ENCODE data around the gene PIANP.

The PIANP gene

DNA sequence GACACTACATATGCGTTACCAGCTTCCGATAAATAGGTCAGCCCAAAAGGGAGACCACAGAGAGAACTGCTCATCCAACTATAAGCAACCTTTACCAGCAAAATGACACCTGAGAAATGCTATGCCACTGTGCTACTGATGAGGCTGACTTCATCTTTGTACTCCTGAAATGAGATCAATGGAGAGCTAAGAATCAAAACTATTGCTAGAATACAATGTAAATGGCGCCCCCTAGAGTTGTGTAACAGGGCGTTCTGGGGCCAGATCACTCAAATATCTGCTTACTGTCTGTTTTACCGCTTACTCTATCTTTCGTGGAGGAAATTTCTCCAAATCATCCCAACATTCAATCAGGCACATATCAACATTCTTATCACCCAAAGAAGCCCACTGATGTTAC lies 16.0 kb downstream of the PIANP start:
- DNase-seq (ENCODE audit: extremely low read depth in 1 of 2, low read depth in 1 of 2) = peak in 1 of 2 donors; percentile 44

- DNase-seq (ENCODE audit: extremely low read depth in 1 of 2, low read depth in 1 of 2) = no peak
These were observed 23.7 kb downstream of the PIANP start for GRCh38 chr12:6676962-6677361.

- no peak for DNase-seq (ENCODE audit: extremely low read depth in 1 of 2, low read depth in 1 of 2)
These were observed 28.5 kb downstream of the PIANP start for GRCh38 chr12:6672143-6672542.

DNA sequence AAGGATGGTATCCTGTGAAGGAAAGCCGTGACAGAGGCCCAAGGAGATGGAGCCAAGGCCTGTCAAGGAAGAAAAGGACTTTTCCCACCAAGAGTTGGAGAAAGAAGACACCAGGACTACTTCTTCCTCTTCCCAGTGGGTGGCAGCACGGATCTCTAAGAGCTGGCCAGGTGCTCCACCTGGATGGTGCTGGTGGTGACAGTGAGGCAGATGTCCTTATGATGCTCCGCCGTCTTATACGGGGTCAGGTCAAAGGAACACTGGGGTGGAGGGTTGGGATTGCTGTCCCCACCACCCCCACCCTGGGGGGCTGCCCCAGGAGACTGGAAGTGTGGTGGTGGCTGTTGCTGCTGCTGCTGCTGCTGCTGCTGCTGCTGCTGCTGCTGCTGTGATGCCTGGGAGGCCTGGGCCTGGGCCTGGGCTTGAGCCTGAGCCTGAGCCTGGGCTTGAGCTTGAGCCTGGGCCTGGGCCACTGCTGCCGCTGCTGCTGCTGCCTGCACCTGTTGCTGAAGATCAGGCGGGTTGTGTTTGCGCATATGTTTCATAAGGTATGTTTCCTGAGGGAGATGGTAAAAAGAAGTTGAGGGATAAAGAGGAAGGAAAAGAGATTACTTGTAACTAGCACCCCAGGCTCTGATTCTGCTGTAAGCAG lies 32.9 kb downstream of the PIANP start:
- no peak for DNase-seq (ENCODE audit: extremely low read depth in 1 of 2, low read depth in 1 of 2)

GRCh38 chr12:6666211-6666610 lies 34.4 kb downstream of the PIANP start:
- no peak for DNase-seq (ENCODE audit: extremely low read depth in 1 of 2, low read depth in 1 of 2)

GRCh38 chr12:6664902-6665301 lies 35.7 kb downstream of the PIANP start:
- no peak for DNase-seq (ENCODE audit: extremely low read depth in 1 of 2, low read depth in 1 of 2)

DNA sequence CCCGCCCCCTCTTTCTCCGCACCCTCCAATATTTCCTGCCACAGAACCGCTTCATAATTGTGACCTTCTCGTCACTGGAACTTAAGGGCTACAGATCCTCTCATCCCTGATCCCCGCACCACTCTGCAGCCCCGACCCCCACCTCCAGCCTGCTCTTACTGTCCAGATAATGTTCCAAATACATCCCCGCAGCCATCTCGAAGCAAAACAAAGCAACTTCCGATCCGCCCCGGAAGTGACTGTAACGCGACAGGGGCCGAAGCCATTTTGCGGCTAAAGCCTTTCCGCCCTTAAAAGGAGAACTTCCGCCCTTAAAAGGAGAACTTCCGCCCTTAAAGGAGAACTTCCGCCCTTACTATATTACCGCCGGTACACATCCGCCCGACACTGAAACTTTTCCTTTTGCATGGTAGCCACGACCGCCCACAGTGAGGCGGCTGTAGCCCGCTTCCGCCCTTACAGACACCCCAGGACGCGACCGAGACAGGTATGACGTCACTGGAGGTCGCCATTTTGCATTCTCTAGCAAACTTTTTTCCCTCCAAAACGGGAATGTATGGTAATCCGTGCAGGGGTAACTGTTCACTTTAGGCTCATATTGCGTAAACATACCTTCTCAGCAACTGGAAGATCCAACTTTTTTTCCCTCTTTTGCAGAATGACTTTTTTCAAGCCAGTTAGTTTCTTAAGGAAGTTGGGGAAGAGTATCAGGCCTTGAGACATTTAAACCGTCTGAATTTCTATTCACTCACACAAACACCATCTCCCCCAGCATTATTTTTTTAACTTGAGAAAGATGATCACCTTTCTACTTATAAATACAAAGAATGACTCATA lies 37.5 kb downstream of the PIANP start, which contains the start of gene ING4:
Gene ING4, minus strand, starts transcription at position 214 of the 837 bp plus-strand sequence. Its CDS starts 18 bp downstream, at position 196.
- DNase-seq (ENCODE audit: extremely low read depth in 1 of 2, low read depth in 1 of 2) = peak; percentile 89 to 96

DNA sequence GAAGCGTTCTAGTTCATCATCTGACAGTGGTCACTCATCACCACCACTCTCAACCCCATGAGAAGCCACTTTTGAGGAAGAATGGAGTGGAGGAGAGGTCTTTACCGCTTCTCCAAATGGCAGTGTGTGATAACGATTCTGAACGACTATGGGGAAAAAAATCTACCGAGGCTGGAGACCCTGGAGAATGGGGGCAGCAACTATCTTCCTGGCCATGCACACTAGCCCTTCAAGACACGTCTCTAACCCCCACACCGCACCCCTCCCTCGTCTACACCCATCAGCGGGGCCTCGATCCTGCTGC lies 38.1 kb downstream of the PIANP start:
- peak in 1 of 2 donors; percentile 21 for DNase-seq (ENCODE audit: extremely low read depth in 1 of 2, low read depth in 1 of 2)

DNA sequence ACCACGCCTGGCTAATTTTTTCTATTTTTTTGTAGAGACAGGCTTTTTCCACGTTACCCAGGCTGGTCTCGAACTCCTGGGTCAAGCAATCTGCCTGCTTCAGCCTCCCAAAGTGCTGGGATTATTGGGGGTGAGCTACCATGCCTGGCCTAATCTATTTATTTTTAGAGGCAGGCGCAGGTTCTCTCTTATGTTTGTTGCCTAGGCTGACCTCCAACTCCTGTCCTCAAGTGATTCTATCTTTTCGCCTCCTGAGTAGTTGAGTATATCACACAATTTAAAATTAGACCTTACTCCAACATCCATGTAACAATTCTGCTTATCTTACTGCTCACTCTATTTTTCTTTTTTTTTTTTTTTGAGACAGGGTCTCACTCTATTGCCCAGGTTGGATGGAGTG lies 46.6 kb downstream of the PIANP start:
- DNase-seq (ENCODE audit: extremely low read depth in 1 of 2, low read depth in 1 of 2) = no peak

DNA sequence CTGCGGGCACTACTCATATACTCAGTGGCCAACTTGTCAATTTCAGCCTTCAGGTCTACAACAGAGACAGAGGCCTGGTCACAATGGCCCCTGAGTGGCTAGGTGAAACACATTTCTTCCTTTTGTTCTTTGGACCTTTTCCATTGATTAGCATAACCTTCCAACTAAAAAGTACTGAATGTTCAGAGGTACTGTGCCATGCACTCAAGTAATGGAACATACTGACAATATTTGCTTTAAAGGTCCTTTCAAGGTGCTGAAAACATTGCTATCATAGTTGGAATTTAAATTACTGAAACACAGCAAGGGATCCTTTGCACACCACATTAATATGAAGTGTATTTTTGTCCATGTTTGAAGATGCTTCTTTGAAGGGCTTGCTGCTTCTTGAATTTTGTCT lies 47.3 kb downstream of the PIANP start:
- no peak for DNase-seq (ENCODE audit: extremely low read depth in 1 of 2, low read depth in 1 of 2)

GRCh38 chr12:6652391-6652790 lies 48.2 kb downstream of the PIANP start:
- DNase-seq (ENCODE audit: extremely low read depth in 1 of 2, low read depth in 1 of 2) = no peak

DNA sequence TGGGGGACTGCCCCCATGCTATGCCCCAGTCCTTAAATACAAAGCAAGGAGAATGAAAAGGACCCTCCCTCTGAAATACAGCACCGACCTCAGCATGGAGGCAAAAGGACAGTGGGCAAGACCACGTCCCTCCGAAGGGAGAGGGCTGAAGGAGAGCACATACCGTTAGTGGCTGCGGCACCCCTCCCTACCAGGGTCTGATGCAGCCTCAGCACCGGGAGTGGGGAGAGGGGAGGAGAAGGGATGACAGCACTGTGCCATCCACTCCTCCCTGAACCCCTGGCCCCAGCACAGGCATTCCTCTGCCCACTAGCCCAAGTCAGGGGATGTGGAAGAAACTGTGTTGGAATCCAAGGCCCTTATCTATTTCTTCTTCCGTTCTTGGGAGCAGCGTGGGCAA lies 49.8 kb downstream of the PIANP start:
- DNase-seq (ENCODE audit: extremely low read depth in 1 of 2, low read depth in 1 of 2) = no peak

DNA sequence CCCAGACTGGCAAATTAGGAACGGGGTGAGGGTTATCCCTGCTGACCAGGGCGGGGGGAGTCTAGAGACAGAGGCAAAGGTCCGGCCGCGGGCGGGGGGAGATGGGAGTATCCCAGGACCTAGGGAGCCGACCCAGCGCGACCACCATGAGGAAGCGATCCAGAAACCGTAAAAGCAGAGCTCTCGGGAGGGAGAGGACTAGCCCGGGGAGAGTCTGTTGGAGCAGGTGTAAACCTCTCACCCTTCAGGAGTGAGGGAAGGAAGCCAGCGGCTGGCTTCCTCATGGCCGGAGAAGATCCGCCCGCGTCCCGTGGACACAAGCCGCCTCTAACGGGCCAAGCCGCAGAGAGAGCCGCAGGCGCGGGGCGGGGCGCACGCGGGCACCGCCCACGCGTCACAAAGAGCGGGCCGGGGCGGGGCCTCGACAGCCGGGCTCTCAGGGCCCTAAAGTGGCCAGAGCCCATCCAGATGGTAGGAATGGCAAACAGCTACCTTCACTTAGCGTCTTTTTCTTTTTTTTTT lies 53.5 kb downstream of the PIANP start, which contains the start of gene ACRBP:
Gene ACRBP, minus strand, starts transcription at position 350 of the 522 bp plus-strand sequence. Its CDS starts 66 bp downstream, at position 284.
- no peak for DNase-seq (ENCODE audit: extremely low read depth in 1 of 2, low read depth in 1 of 2)

- DNase-seq (ENCODE audit: extremely low read depth in 1 of 2, low read depth in 1 of 2) = no peak
These were observed 54.1 kb downstream of the PIANP start for GRCh38 chr12:6646276-6647082.

GRCh38 chr12:6644903-6645302 lies 55.7 kb downstream of the PIANP start:
- no peak for DNase-seq (ENCODE audit: extremely low read depth in 1 of 2, low read depth in 1 of 2)

- DNase-seq (ENCODE audit: extremely low read depth in 1 of 2, low read depth in 1 of 2) = no peak
These were observed 56.4 kb downstream of the PIANP start for GRCh38 chr12:6644257-6644596.
